Activated CD8-positive, alpha-beta memory T cell treated with anti-CD3 and anti-CD28 coated beads, Interleukin-2, amount 10 ng/mL, durations not matched to agents 7 days and 5 days (primary cell): ENCODE measurements around the gene PTPRE. TPM values are rescaled to one million over a fixed set of nuclear protein-coding genes. Genes with fewer than 3 reads are reported as not detected.

Source experiments
- ATAC-seq: fragments of 150-1000 bp; cut with Tn5 transposase; one replicate; pipeline ENCODE4 v1.10.0; 2021; ENCODE audit warnings: moderate library complexity
- CTCF ChIA-PET: fragments of 350-600 bp; sonication (Branson Sonifier 250); formaldehyde crosslinking; loops from one replicate; lab custom pipeline; 2021; ENCODE audit warnings: antibody characterized with exemption; lab: Charles Lee
- DNase-seq: peaks from one replicate; pipeline ENCODE4 v3.0.0-alpha.2; 2020
- H3K27ac Mint-ChIP-seq: one replicate; pipeline ENCODE4 v1.8.0; 2021; ENCODE audit warnings: mild to moderate bottlenecking, mixed read lengths
- H3K27me3 Mint-ChIP-seq: one replicate; pipeline ENCODE4 v1.8.0; 2021; ENCODE audit warnings: mixed read lengths
- H3K36me3 Mint-ChIP-seq: one replicate; pipeline ENCODE4 v1.8.0; 2021; ENCODE audit warnings: mild to moderate bottlenecking, mixed read lengths
- H3K4me1 Mint-ChIP-seq: one replicate; pipeline ENCODE4 v1.8.0; 2021; ENCODE audit warnings: mixed read lengths
- H3K4me3 Mint-ChIP-seq: one replicate; pipeline ENCODE4 v1.8.0; 2021; ENCODE audit warnings: mild to moderate bottlenecking, moderate library complexity, mixed read lengths
- H3K9me3 Mint-ChIP-seq: one replicate; pipeline ENCODE4 v1.8.0; 2022; ENCODE audit warnings: low read depth, mixed read lengths
- total RNA-seq, 2 experiments: library from RNA; stranded (reverse); gene quantifications; one replicate each; pipeline ENCODE4 v1.2.3, GENCODE V29; 2021

The PTPRE gene
- total RNA-seq, 2 experiments from 2014 or later, result 16.5 to 27.1 TPM

- no peaks in the 10 kb centered on the region for H3K27me3 Mint-ChIP-seq
- CTCF ChIA-PET, result interaction anchor here (0.9 kb wide), 2 partner anchors 19 to 39 kb away, joined by 3 to 4 read pairs; no protein-coding TSS in a partner anchor
- DNase-seq, result no peak
- H3K4me3 Mint-ChIP-seq, result no peak overlapping the region
- no peaks in the 10 kb centered on the region for H3K9me3 Mint-ChIP-seq
- H3K4me1 Mint-ChIP-seq, result peaks cover 21% of the 10 kb centered on the region
- no peaks in the 10 kb centered on the region for H3K36me3 Mint-ChIP-seq
- ATAC-seq, result no peak
- no peak overlapping the region for H3K27ac Mint-ChIP-seq
Measured at GRCh38 chr10:128029731-128030369, 122.9 kb downstream of the PTPRE start.

GRCh38 chr10:128030498-128031072 lies 123.7 kb downstream of the PTPRE start:
- H3K36me3 Mint-ChIP-seq, result no peaks in the 10 kb centered on the region
- H3K4me1 Mint-ChIP-seq, result peaks cover 21% of the 10 kb centered on the region
- peaks cover 4% of the 10 kb centered on the region for H3K27me3 Mint-ChIP-seq
- CTCF ChIA-PET, result interaction anchor here (0.8 to 1.7 kb wide), 3 partner anchors 20 to 41 kb away, joined by 3 to 4 read pairs (median 4); no protein-coding TSS in a partner anchor
- H3K9me3 Mint-ChIP-seq, result no peaks in the 10 kb centered on the region
- no peak overlapping the region for H3K4me3 Mint-ChIP-seq
- ATAC-seq (no peak), DNase-seq (no peak)
- no peak overlapping the region for H3K27ac Mint-ChIP-seq

GRCh38 chr10:128031216-128031615 lies 124.3 kb downstream of the PTPRE start:
- no peak overlapping the region for H3K4me3 Mint-ChIP-seq
- H3K4me1 Mint-ChIP-seq, result peaks cover 19% of the 10 kb centered on the region
- no peak for ATAC-seq
- CTCF ChIA-PET, result interaction anchor here (0.8 to 1.7 kb wide), 2 partner anchors 20 to 40 kb away, joined by 3 to 4 read pairs; no protein-coding TSS in a partner anchor
- no peaks in the 10 kb centered on the region for H3K36me3 Mint-ChIP-seq
- H3K27me3 Mint-ChIP-seq, result peaks cover 5% of the 10 kb centered on the region
- DNase-seq, result no peak
- H3K27ac Mint-ChIP-seq, result no peak overlapping the region
- H3K9me3 Mint-ChIP-seq, result no peaks in the 10 kb centered on the region

- Mint-ChIP-seq H3K4me1 (peaks cover 7% of the 10 kb centered on the region), H3K27ac (no peak overlapping the region), H3K36me3 (no peaks in the 10 kb centered on the region), H3K27me3 (peaks cover 5% of the 10 kb centered on the region), H3K4me3 (no peak overlapping the region), H3K9me3 (no peaks in the 10 kb centered on the region)
- ATAC-seq (no peak), DNase-seq (no peak)
- CTCF ChIA-PET, result interaction anchor here (0.9 to 1.7 kb wide), 2 partner anchors 22 to 37 kb away, joined by 4 to 5 read pairs; no protein-coding TSS in a partner anchor
Measured at GRCh38 chr10:128032466-128032865, 125.6 kb downstream of the PTPRE start.

- ATAC-seq (peak; percentile 89), DNase-seq (peak; percentile 71)
- peaks cover 2% of the 10 kb centered on the region for H3K4me1 Mint-ChIP-seq
- peaks cover 5% of the 10 kb centered on the region for H3K27me3 Mint-ChIP-seq
- no peak overlapping the region for H3K27ac Mint-ChIP-seq
- no peak overlapping the region for H3K4me3 Mint-ChIP-seq
- CTCF ChIA-PET, result interaction anchor here (0.6 to 5.8 kb wide), 26 partner anchors 8 to 177 kb away, joined by 3 to 185 read pairs (median 6); partner anchors contain the start of gene PTPRE
- H3K9me3 Mint-ChIP-seq, result no peaks in the 10 kb centered on the region
- H3K36me3 Mint-ChIP-seq, result no peaks in the 10 kb centered on the region
Measured at GRCh38 chr10:128035557-128035973, 128.7 kb downstream of the PTPRE start.

- H3K9me3 Mint-ChIP-seq, result no peaks in the 10 kb centered on the region
- ATAC-seq (no peak), DNase-seq (no peak)
- CTCF ChIA-PET, result interaction anchor here (0.7 to 5.8 kb wide), 20 partner anchors 8 to 145 kb away, joined by 3 to 185 read pairs (median 6); partner anchors contain the start of gene PTPRE
- H3K27ac Mint-ChIP-seq, result no peak overlapping the region
- H3K4me1 Mint-ChIP-seq, result peaks cover 2% of the 10 kb centered on the region
- peaks cover 5% of the 10 kb centered on the region for H3K27me3 Mint-ChIP-seq
- no peak overlapping the region for H3K4me3 Mint-ChIP-seq
- no peaks in the 10 kb centered on the region for H3K36me3 Mint-ChIP-seq
Measured at GRCh38 chr10:128036011-128036615, 129.2 kb downstream of the PTPRE start.

GRCh38 chr10:128036746-128037543 lies 130.0 kb downstream of the PTPRE start:
- Mint-ChIP-seq H3K9me3 (no peaks in the 10 kb centered on the region), H3K4me1 (peaks cover 4% of the 10 kb centered on the region), H3K4me3 (no peak overlapping the region), H3K27ac (no peak overlapping the region), H3K27me3 (peaks cover 5% of the 10 kb centered on the region), H3K36me3 (no peaks in the 10 kb centered on the region)
- CTCF ChIA-PET, result interaction anchor here (1.2 to 5.8 kb wide), 9 partner anchors 7 to 130 kb away, joined by 3 to 185 read pairs (median 11); partner anchors contain the start of gene PTPRE
- ATAC-seq (no peak), DNase-seq (no peak)

- H3K4me1 Mint-ChIP-seq, result peaks cover 10% of the 10 kb centered on the region
Measured at GRCh38 chr10:128040096-128040495, 133.2 kb downstream of the PTPRE start.

GRCh38 chr10:128040681-128041080 lies 133.8 kb downstream of the PTPRE start:
- ATAC-seq (no peak), DNase-seq (no peak)
- peaks cover 10% of the 10 kb centered on the region for H3K4me1 Mint-ChIP-seq
- H3K27ac Mint-ChIP-seq, result no peak overlapping the region
- no peaks in the 10 kb centered on the region for H3K27me3 Mint-ChIP-seq
- H3K36me3 Mint-ChIP-seq, result no peaks in the 10 kb centered on the region
- no peak overlapping the region for H3K4me3 Mint-ChIP-seq
- no peaks in the 10 kb centered on the region for H3K9me3 Mint-ChIP-seq
- CTCF ChIA-PET, result interaction anchor here (1.4 to 1.9 kb wide), 2 partner anchors 21 to 29 kb away, joined by 4 to 10 read pairs; no protein-coding TSS in a partner anchor

More at GRCh38 chr10:128040096-128040495, 133.2 kb downstream of the PTPRE start:
- CTCF ChIA-PET, result interaction anchor here (1.4 to 1.9 kb wide), 2 partner anchors 21 to 30 kb away, joined by 4 to 10 read pairs; no protein-coding TSS in a partner anchor
- H3K36me3 Mint-ChIP-seq, result no peaks in the 10 kb centered on the region
- DNase-seq (no peak), ATAC-seq (no peak)
- H3K9me3 Mint-ChIP-seq, result no peaks in the 10 kb centered on the region
- peaks cover 5% of the 10 kb centered on the region for H3K27me3 Mint-ChIP-seq
- H3K4me3 Mint-ChIP-seq, result no peak overlapping the region
- H3K27ac Mint-ChIP-seq, result no peak overlapping the region

- Mint-ChIP-seq H3K27me3 (no peaks in the 10 kb centered on the region), H3K27ac (no peak overlapping the region), H3K36me3 (no peaks in the 10 kb centered on the region), H3K4me1 (peaks cover 21% of the 10 kb centered on the region), H3K4me3 (no peak overlapping the region), H3K9me3 (no peaks in the 10 kb centered on the region)
- DNase-seq (peak; percentile 57), ATAC-seq (peak; percentile 41)
- CTCF ChIA-PET, result interaction anchor here (2.0 kb wide), 1 partner anchor 27 kb away, joined by 9 read pairs; no protein-coding TSS in a partner anchor
Measured at GRCh38 chr10:128042131-128042610, 135.3 kb downstream of the PTPRE start.

- H3K36me3 Mint-ChIP-seq, result peaks cover 2% of the 10 kb centered on the region
- no peak overlapping the region for H3K27ac Mint-ChIP-seq
- ATAC-seq (no peak), DNase-seq (no peak)
- CTCF ChIA-PET, result interaction anchor here (0.6 to 2.4 kb wide), 6 partner anchors 8 to 113 kb away, joined by 3 to 11 read pairs (median 6); no protein-coding TSS in a partner anchor
- H3K4me1 Mint-ChIP-seq, result peaks cover 32% of the 10 kb centered on the region
- no peak overlapping the region for H3K4me3 Mint-ChIP-seq
- no peaks in the 10 kb centered on the region for H3K9me3 Mint-ChIP-seq
- H3K27me3 Mint-ChIP-seq, result no peaks in the 10 kb centered on the region
Measured at GRCh38 chr10:128043259-128044045, 136.5 kb downstream of the PTPRE start.

GRCh38 chr10:128044186-128044585 lies 137.3 kb downstream of the PTPRE start:
- H3K36me3 Mint-ChIP-seq, result peaks cover 2% of the 10 kb centered on the region
- no peak overlapping the region for H3K27ac Mint-ChIP-seq

More at GRCh38 chr10:128044186-128044585, 137.3 kb downstream of the PTPRE start:
- DNase-seq (no peak), ATAC-seq (no peak)
- Mint-ChIP-seq H3K4me3 (no peak overlapping the region), H3K27me3 (no peaks in the 10 kb centered on the region), H3K4me1 (peaks cover 39% of the 10 kb centered on the region), H3K9me3 (no peaks in the 10 kb centered on the region)
- CTCF ChIA-PET, result interaction anchor here (0.6 to 2.4 kb wide), 6 partner anchors 9 to 113 kb away, joined by 3 to 11 read pairs (median 6); no protein-coding TSS in a partner anchor
